OCI-LY3 (cell line): ENCODE results near the gene DRD4.

Source experiments
- H2AFZ ChIP-seq: fragments of 200-600, 300-600 bp; shearing (Covaris generic); 2 replicates; pipeline ENCODE4 v1.6.0; 2014; ENCODE audit warnings: antibody characterized with exemption, low read depth, low read length
- H3K27ac ChIP-seq: fragments of 200-600, 300-600 bp; sonication (generic); 2 replicates; pipeline ENCODE4 v1.5.1; 2014; ENCODE audit warnings: mild to moderate bottlenecking, low read length, moderate library complexity, mixed read lengths
- H3K27me3 ChIP-seq: fragments of 200-600, 300-600 bp; sonication (generic); 2 replicates; pipeline ENCODE4 v1.6.1; 2014; ENCODE audit warnings: low read depth, low read length, mixed read lengths
- H3K36me3 ChIP-seq: fragments of 200-600, 300-600 bp; sonication (generic); replicated peaks from 2 replicates; pipeline ENCODE3; 2014; ENCODE audit warnings: low read depth, low read length, mixed read lengths
- H3K4me1 ChIP-seq: fragments of 300-600, 200-600 bp; sonication (generic); 2 replicates; pipeline ENCODE4 v1.6.1; 2014; ENCODE audit warnings: low read length, mixed read lengths
- H3K4me2 ChIP-seq: fragments of 200-600, 300-600 bp; sonication (generic); 2 replicates; pipeline ENCODE4 v1.6.1; 2014; ENCODE audit warnings: low read length, mixed read lengths
- H3K4me3 ChIP-seq: fragments of 300-600, 200-600 bp; sonication (generic); 2 replicates; pipeline ENCODE4 v1.5.1; 2014; ENCODE audit warnings: antibody characterized with exemption, mild to moderate bottlenecking, low read length, moderate library complexity
- H3K79me2 ChIP-seq: fragments of 300-600, 200-600 bp; shearing (Covaris generic); 2 replicates; pipeline ENCODE4 v1.6.1; 2014; ENCODE audit warnings: mild to moderate bottlenecking, low read length, mixed read lengths
- H3K9ac ChIP-seq: fragments of 300-600, 200-600 bp; shearing (Covaris generic); 2 replicates; pipeline ENCODE4 v1.6.0; 2014; ENCODE audit warnings: mild to moderate bottlenecking, low read length, moderate library complexity
- H3K9me3 ChIP-seq: fragments of 200-600, 300-600 bp; shearing (Covaris generic); 2 replicates; pipeline ENCODE4 v1.6.1; 2014; ENCODE audit warnings: low read length, mixed read lengths; ENCODE audit not compliant: insufficient read depth
- H4K20me1 ChIP-seq: fragments of 200-600, 300-600 bp; sonication (generic); 2 replicates; pipeline ENCODE4 v1.6.1; 2016; ENCODE audit warnings: low read length, mixed read lengths; ENCODE audit not compliant: insufficient read depth
- CTCF ChIP-seq: fragments of 200-600, 300-600 bp; sonication (generic); IDR thresholded peaks from 2 replicates; pipeline ENCODE4 v1.5.1; 2014; ENCODE audit warnings: antibody characterized with exemption, low read length, low read depth
- EZH2phosphoT487 ChIP-seq: fragments of 200-600 bp; shearing (Covaris generic); IDR thresholded peaks from 2 replicates; pipeline ENCODE4 v1.6.1; 2018; ENCODE audit warnings: antibody characterized with exemption, mixed run types, low read depth

DRD4 gene

GRCh38 chr11:607020-607780, 29.9 kb upstream of the DRD4 start:
- Histone ChIP-seq H3K4me1 (no peaks in the 10 kb centered on the region), H3K36me3 (peaks cover 60% of the 10 kb centered on the region), H3K27me3 (no peaks in the 10 kb centered on the region), H3K4me3 (no peak overlapping the region), H4K20me1 (peaks cover 1% of the 10 kb centered on the region; the same call in 1 of the 2 replicates), H3K27ac (no peak overlapping the region), H2AFZ (no peak overlapping the region), H3K9me3 (no peaks in the 10 kb centered on the region), H3K4me2 (no peak overlapping the region), H3K9ac (no peak overlapping the region), H3K79me2 (no peaks in the 10 kb centered on the region)
- TF ChIP-seq CTCF (no peak), EZH2phosphoT487 (no peak)

- H3K36me3 ChIP-seq, result peaks cover 68% of the 10 kb centered on the region
- no peak overlapping the region for H3K27ac ChIP-seq
- TF ChIP-seq CTCF (no peak), EZH2phosphoT487 (no peak)
Measured at GRCh38 chr11:607971-608659, 29.0 kb upstream of the DRD4 start.

GRCh38 chr11:608791-609251, 28.2 kb upstream of the DRD4 start:
- Histone ChIP-seq H3K4me3 (no peak overlapping the region), H3K9me3 (no peaks in the 10 kb centered on the region), H3K4me1 (no peaks in the 10 kb centered on the region; the same call in 1 of the 2 replicates), H3K27me3 (no peaks in the 10 kb centered on the region), H3K79me2 (no peaks in the 10 kb centered on the region; the same call in 1 of the 2 replicates), H3K27ac (no peak overlapping the region), H3K4me2 (no peak overlapping the region), H4K20me1 (peaks cover 15% of the 10 kb centered on the region), H2AFZ (no peak overlapping the region), H3K9ac (no peak overlapping the region), H3K36me3 (peaks cover 70% of the 10 kb centered on the region)
- no peak for TF ChIP-seq EZH2phosphoT487
- no peak for TF ChIP-seq CTCF

More at GRCh38 chr11:607971-608659, 29.0 kb upstream of the DRD4 start:
- Histone ChIP-seq H3K27me3 (no peaks in the 10 kb centered on the region), H3K4me2 (no peak overlapping the region), H3K9me3 (no peaks in the 10 kb centered on the region), H3K9ac (no peak overlapping the region), H3K4me3 (no peak overlapping the region), H4K20me1 (peaks cover 10% of the 10 kb centered on the region), H2AFZ (no peak overlapping the region), H3K79me2 (no peaks in the 10 kb centered on the region; the same call in 1 of the 2 replicates), H3K4me1 (no peaks in the 10 kb centered on the region)

GRCh38 chr11:609341-609811, 27.7 kb upstream of the DRD4 start:
- Histone ChIP-seq H3K9me3 (no peaks in the 10 kb centered on the region), H3K4me3 (no peak overlapping the region), H4K20me1 (peaks cover 20% of the 10 kb centered on the region), H3K79me2 (no peaks in the 10 kb centered on the region; the same call in 1 of the 2 replicates), H3K27ac (no peak overlapping the region), H3K27me3 (no peaks in the 10 kb centered on the region), H3K9ac (no peak overlapping the region), H3K4me1 (no peaks in the 10 kb centered on the region; the same call in 1 of the 2 replicates), H3K36me3 (peaks cover 66% of the 10 kb centered on the region), H2AFZ (no peak overlapping the region), H3K4me2 (no peak overlapping the region)
- TF ChIP-seq CTCF (no peak), EZH2phosphoT487 (no peak)
